ENCODE results near the gene PIN1. TPM values are rescaled to one million over a fixed set of nuclear protein-coding genes. Genes with fewer than 3 reads are reported as not detected.

Gene PIN1
- total and polyA plus RNA-seq, 2 of the 13 experiments (the other 11 are each of a cell fraction or from before 2014, with no cell fraction given) = 31.9 to 72.0 TPM

GRCh38 chr19:9785367-9786331 is 49.5 kb upstream of the PIN1 start (continued):
- TF ChIP-seq, protein P1, sequence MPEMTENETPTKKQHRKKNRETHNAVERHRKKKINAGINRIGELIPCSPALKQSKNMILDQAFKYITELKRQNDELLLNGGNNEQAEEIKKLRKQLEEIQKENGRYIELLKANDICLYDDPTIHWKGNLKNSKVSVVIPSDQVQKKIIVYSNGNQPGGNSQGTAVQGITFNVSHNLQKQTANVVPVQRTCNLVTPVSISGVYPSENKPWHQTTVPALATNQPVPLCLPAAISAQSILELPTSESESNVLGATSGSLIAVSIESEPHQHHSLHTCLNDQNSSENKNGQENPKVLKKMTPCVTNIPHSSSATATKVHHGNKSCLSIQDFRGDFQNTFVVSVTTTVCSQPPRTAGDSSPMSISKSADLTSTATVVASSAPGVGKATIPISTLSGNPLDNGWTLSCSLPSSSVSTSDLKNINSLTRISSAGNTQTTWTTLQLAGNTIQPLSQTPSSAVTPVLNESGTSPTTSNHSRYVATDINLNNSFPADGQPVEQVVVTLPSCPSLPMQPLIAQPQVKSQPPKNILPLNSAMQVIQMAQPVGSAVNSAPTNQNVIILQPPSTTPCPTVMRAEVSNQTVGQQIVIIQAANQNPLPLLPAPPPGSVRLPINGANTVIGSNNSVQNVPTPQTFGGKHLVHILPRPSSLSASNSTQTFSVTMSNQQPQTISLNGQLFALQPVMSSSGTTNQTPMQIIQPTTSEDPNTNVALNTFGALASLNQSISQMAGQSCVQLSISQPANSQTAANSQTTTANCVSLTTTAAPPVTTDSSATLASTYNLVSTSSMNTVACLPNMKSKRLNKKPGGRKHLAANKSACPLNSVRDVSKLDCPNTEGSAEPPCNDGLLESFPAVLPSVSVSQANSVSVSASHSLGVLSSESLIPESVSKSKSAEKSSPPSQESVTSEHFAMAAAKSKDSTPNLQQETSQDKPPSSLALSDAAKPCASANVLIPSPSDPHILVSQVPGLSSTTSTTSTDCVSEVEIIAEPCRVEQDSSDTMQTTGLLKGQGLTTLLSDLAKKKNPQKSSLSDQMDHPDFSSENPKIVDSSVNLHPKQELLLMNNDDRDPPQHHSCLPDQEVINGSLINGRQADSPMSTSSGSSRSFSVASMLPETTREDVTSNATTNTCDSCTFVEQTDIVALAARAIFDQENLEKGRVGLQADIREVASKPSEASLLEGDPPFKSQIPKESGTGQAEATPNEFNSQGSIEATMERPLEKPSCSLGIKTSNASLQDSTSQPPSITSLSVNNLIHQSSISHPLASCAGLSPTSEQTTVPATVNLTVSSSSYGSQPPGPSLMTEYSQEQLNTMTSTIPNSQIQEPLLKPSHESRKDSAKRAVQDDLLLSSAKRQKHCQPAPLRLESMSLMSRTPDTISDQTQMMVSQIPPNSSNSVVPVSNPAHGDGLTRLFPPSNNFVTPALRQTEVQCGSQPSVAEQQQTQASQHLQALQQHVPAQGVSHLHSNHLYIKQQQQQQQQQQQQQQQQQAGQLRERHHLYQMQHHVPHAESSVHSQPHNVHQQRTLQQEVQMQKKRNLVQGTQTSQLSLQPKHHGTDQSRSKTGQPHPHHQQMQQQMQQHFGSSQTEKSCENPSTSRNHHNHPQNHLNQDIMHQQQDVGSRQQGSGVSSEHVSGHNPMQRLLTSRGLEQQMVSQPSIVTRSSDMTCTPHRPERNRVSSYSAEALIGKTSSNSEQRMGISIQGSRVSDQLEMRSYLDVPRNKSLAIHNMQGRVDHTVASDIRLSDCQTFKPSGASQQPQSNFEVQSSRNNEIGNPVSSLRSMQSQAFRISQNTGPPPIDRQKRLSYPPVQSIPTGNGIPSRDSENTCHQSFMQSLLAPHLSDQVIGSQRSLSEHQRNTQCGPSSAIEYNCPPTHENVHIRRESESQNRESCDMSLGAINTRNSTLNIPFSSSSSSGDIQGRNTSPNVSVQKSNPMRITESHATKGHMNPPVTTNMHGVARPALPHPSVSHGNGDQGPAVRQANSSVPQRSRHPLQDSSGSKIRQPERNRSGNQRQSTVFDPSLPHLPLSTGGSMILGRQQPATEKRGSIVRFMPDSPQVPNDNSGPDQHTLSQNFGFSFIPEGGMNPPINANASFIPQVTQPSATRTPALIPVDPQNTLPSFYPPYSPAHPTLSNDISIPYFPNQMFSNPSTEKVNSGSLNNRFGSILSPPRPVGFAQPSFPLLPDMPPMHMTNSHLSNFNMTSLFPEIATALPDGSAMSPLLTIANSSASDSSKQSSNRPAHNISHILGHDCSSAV (CRISPR knock-in tag; IDR thresholded peaks at IDR 0.05; ENCODE audit: borderline replicate concordance) = no peak
- TF ChIP-seq ESRRA (CRISPR knock-in tag; IDR thresholded peaks at IDR 0.05; ENCODE audit: low read depth) (0 out of 2 replicates have a peak, but pooled peaks have one; percentile 26), NCOA2 (CRISPR knock-in tag; IDR thresholded peaks at IDR 0.05) (no peak; the same call in 1 of the 2 replicates), RARA (CRISPR knock-in tag; IDR thresholded peaks at IDR 0.05) (peak; percentile 20; the same call in 1 of the 2 replicates), ARID5B (CRISPR knock-in tag; IDR thresholded peaks at IDR 0.05) (peak; percentile 22; the same call in 1 of the 2 replicates), ONECUT2 (CRISPR knock-in tag; IDR thresholded peaks at IDR 0.05) (peak; percentile 68), FOXA3 (CRISPR knock-in tag; IDR thresholded peaks at IDR 0.05) (peak; percentile 22; the same call in 1 of the 2 replicates)
- TF ChIP-seq, protein P2, sequence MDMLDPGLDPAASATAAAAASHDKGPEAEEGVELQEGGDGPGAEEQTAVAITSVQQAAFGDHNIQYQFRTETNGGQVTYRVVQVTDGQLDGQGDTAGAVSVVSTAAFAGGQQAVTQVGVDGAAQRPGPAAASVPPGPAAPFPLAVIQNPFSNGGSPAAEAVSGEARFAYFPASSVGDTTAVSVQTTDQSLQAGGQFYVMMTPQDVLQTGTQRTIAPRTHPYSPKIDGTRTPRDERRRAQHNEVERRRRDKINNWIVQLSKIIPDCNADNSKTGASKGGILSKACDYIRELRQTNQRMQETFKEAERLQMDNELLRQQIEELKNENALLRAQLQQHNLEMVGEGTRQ (IDR thresholded peaks at IDR 0.05; ENCODE audit: low read depth, low read length) = no peak
- TF ChIP-seq, protein P2 (CRISPR knock-in tag; IDR thresholded peaks at IDR 0.05; ENCODE audit: borderline replicate concordance) = no peak; the same call in 1 of the 2 replicates
